ENCODE results near the gene AGA.

Gene AGA

DNA sequence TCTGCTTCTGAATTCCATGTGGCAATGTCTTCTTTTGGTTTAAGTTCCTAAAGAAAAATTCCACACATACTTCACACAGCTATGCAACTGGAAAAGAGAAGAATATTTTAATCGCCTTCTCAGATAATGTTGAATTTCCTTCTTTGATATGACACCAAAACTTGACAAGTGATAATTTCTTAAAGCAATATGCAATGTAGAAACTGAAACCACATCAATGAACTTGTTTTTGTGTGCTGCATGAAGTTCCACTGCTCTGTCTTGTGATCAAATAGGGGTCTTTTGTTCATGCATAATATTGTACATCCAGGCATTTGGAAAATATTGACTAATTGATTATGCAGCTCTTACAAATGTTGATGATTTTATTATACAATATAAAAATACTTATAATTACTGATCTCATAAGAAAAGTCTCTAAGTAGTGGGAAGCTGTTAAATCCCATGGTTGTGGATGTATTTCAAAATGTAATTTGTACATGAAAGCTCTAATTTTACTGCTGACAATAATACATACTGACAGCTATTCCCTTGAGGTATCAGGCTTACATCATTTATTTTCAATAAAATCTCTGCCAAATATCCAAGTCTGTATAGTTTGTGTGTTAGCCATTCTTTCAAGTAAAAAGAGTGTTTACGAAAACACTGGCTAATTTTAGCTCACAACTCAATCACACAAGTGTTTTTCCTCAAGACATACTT is 56.5 kb downstream of the AGA start:
- DNase-seq (ENCODE audit: low read depth in 2 of 2): peak in 1 of 2 donors; percentile 44
- no peak overlapping the region for H3K4me3 ChIP-seq (replicated peaks in 1 of 2; ENCODE audit: low read depth in 2 of 2, low read length in 2 of 2)
- TF ChIP-seq CTCF (IDR thresholded peaks at IDR 0.05; ENCODE audit: low read depth, low read length): no peak

DNA sequence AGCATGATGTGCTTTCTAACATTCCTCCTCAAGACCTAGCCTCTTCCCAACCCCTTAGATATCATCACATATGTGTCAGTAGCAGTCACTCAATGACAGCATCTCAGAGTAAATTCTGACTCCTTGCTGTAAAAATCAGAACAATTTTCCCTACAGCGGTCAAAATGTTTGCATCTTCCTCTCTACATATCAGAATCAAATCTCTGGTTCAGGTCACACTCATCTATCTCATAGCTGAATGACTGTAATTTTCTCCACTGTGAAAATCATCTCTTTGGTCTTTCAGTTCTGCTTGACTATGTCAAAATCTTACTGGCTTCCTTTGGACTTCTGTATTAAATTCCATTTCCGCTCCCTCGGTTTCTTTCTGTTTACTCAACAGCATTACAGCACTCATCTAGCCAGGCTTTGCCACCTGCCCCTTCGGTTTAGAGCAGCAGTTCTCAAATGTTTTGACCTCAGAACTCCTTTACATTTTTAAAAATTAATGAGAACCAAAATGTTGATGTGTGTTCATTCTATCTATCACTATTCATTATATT is 57.3 kb downstream of the AGA start:
- no peak overlapping the region for H3K4me3 ChIP-seq (replicated peaks in 1 of 2; ENCODE audit: low read depth in 2 of 2, low read length in 2 of 2)
- no peak for TF ChIP-seq CTCF (IDR thresholded peaks at IDR 0.05; ENCODE audit: low read depth, low read length)
- DNase-seq (ENCODE audit: low read depth in 2 of 2): no peak

GRCh38 chr4:177381762-177382310 is 60.4 kb downstream of the AGA start:
- TF ChIP-seq CTCF (IDR thresholded peaks at IDR 0.05; ENCODE audit: low read depth, low read length): no peak
- no peak overlapping the region for H3K4me3 ChIP-seq (replicated peaks in 1 of 2; ENCODE audit: low read depth in 2 of 2, low read length in 2 of 2)
- no peak for DNase-seq (ENCODE audit: low read depth in 2 of 2)
